GM12892 (cell line): ENCODE measurements around the gene FXYD7.

Experiments
- POLR2A ChIP-seq: IDR thresholded peaks from 2 replicates; pipeline ENCODE4 v1.6.1; 2011; ENCODE audit warnings: low read depth, low read length, control low read depth
- POLR2AphosphoS5 ChIP-seq: IDR thresholded peaks from 2 replicates; pipeline ENCODE4 v1.6.1; 2011; ENCODE audit warnings: low read depth, low read length, control low read depth

GRCh38 chr19:35115177-35115951 is 27.7 kb upstream of the FXYD7 start, which contains the start of gene FXYD3:
- TF ChIP-seq POLR2A (no peak), POLR2AphosphoS5 (no peak)
